Hepatocyte (in vitro differentiated cells): ENCODE data around the gene A2ML1.

Source experiments
- CTCF ChIP-seq: fragments of 200-600 bp; sonication (generic); IDR thresholded peaks from 2 replicates; pipeline ENCODE4 v1.5.1; 2016; ENCODE audit warnings: antibody characterized with exemption, mild to moderate bottlenecking; ENCODE audit not compliant: poor library complexity
- EZH2 ChIP-seq: fragments of 200-600 bp; sonication (generic); IDR thresholded peaks from 2 replicates; pipeline ENCODE4 v1.6.1; 2016; ENCODE audit warnings: antibody characterized with exemption, mild to moderate bottlenecking, borderline replicate concordance
- EZH2phosphoT487 ChIP-seq: fragments of 200-600 bp; sonication (generic); IDR thresholded peaks from one replicate; pipeline ENCODE4 v1.6.1; 2018; ENCODE audit warnings: antibody characterized with exemption, mild to moderate bottlenecking, low read depth, moderate library complexity; ENCODE audit not compliant: unreplicated experiment, severe bottlenecking

DNA sequence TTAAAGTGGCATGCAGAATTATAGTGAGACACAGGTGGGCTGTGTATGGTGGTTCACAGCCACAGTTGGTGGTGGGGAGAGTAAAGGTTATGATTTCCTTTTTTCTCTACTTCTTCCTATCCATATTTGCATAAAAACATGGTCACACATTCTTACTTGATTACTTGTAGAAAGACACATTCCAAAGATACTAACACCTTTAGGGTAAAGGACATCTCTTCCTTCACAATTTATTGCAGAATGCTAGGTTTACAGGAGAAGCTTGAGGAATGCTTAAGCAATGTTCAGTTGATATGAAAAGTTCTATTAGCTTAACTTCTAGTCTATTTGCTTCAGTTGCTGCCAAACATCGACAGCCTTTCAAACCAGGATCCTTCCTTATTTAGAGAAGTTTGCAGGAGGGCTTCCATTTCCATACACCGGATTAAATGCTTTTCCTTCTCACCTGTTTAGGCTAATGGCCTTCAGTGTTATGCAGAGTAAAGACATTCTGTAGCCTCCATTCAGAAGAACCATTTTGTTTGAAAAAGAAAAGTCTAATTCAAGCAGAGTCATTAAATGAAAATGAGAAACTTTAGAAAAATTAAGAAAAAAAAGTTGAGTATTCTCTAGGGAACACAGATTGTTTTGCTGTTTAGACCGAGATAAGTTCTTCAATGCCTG lies 89.3 kb downstream of the A2ML1 start:
- TF ChIP-seq CTCF (no peak), EZH2 (no peak), EZH2phosphoT487 (no peak)
